ENCODE data around the gene CDH4.
"Not testable (repeated sequence)": the region's sequence is repeated elsewhere in the genome, so short reads cannot be mapped to it uniquely, and the experiment has no call there.

Gene CDH4

GRCh38 chr20:61424628-61425420, 172.8 kb downstream of the CDH4 start:
- Mint-ChIP-seq H3K4me3 (no peak overlapping the region), H3K36me3 (ENCODE audit: low read depth) (no peaks in the 10 kb centered on the region), H3K27me3 (no peaks in the 10 kb centered on the region), H3K4me1 (ENCODE audit: low read depth) (no peaks in the 10 kb centered on the region), H3K27ac (no peak overlapping the region), H3K9me3 (no peaks in the 10 kb centered on the region)
- intact Hi-C loops (cut with micrococcal nuclease): no loop called here

- intact Hi-C loops (cut with micrococcal nuclease): not testable (repeated sequence)
These were observed 173.5 kb downstream of the CDH4 start for GRCh38 chr20:61425541-61425991.

GRCh38 chr20:61426352-61426751, 174.3 kb downstream of the CDH4 start:
- intact Hi-C loops (cut with micrococcal nuclease): no loop called here
- Mint-ChIP-seq H3K4me3 (no peak overlapping the region), H3K27me3 (peaks cover 4% of the 10 kb centered on the region), H3K4me1 (ENCODE audit: low read depth) (no peaks in the 10 kb centered on the region), H3K9me3 (no peaks in the 10 kb centered on the region), H3K27ac (no peak overlapping the region), H3K36me3 (ENCODE audit: low read depth) (no peaks in the 10 kb centered on the region)

More at GRCh38 chr20:61425541-61425991, 173.5 kb downstream of the CDH4 start:
- not testable (repeated sequence) for H3K4me3 Mint-ChIP-seq; H3K27ac Mint-ChIP-seq; H3K9me3 Mint-ChIP-seq; H3K4me1 Mint-ChIP-seq (ENCODE audit: low read depth); H3K36me3 Mint-ChIP-seq (ENCODE audit: low read depth); H3K27me3 Mint-ChIP-seq

- H3K9me3 Mint-ChIP-seq: no peaks in the 10 kb centered on the region
- no peak overlapping the region for H3K4me3 Mint-ChIP-seq
- H3K36me3 Mint-ChIP-seq (ENCODE audit: low read depth): no peaks in the 10 kb centered on the region
- peaks cover 8% of the 10 kb centered on the region for H3K27me3 Mint-ChIP-seq
- H3K4me1 Mint-ChIP-seq (ENCODE audit: low read depth): no peaks in the 10 kb centered on the region
- no peak overlapping the region for H3K27ac Mint-ChIP-seq
- intact Hi-C loops (cut with micrococcal nuclease): no loop called here
These were observed 177.6 kb downstream of the CDH4 start for GRCh38 chr20:61429458-61430227.

- no peaks in the 10 kb centered on the region for H3K9me3 Mint-ChIP-seq
- H3K4me1 Mint-ChIP-seq (ENCODE audit: low read depth): no peaks in the 10 kb centered on the region
- no peaks in the 10 kb centered on the region for H3K36me3 Mint-ChIP-seq (ENCODE audit: low read depth)
- no peak overlapping the region for H3K27ac Mint-ChIP-seq
- intact Hi-C loops (cut with micrococcal nuclease): no loop called here
- peaks cover 8% of the 10 kb centered on the region for H3K27me3 Mint-ChIP-seq
- no peak overlapping the region for H3K4me3 Mint-ChIP-seq
These were observed 178.2 kb downstream of the CDH4 start for GRCh38 chr20:61430228-61430624.

GRCh38 chr20:61433176-61433575, 181.1 kb downstream of the CDH4 start:
- H3K27me3 Mint-ChIP-seq: peaks cover 19% of the 10 kb centered on the region
- no peaks in the 10 kb centered on the region for H3K4me1 Mint-ChIP-seq (ENCODE audit: low read depth)
- no peaks in the 10 kb centered on the region for H3K36me3 Mint-ChIP-seq (ENCODE audit: low read depth)
- H3K27ac Mint-ChIP-seq: no peak overlapping the region
- intact Hi-C loops (cut with micrococcal nuclease): no loop called here
- no peak overlapping the region for H3K4me3 Mint-ChIP-seq
- no peaks in the 10 kb centered on the region for H3K9me3 Mint-ChIP-seq

- intact Hi-C loops (cut with micrococcal nuclease): no loop called here
- H3K27me3 Mint-ChIP-seq: peaks cover 19% of the 10 kb centered on the region
- no peak overlapping the region for H3K27ac Mint-ChIP-seq
- no peaks in the 10 kb centered on the region for H3K36me3 Mint-ChIP-seq (ENCODE audit: low read depth)
- no peaks in the 10 kb centered on the region for H3K4me1 Mint-ChIP-seq (ENCODE audit: low read depth)
- H3K9me3 Mint-ChIP-seq: no peaks in the 10 kb centered on the region
- H3K4me3 Mint-ChIP-seq: no peak overlapping the region
These were observed 181.8 kb downstream of the CDH4 start for GRCh38 chr20:61433816-61434215.

- no peaks in the 10 kb centered on the region for H3K4me1 Mint-ChIP-seq (ENCODE audit: low read depth)
- peaks cover 19% of the 10 kb centered on the region for H3K27me3 Mint-ChIP-seq
- intact Hi-C loops (cut with micrococcal nuclease): no loop called here
- H3K27ac Mint-ChIP-seq: no peak overlapping the region
- H3K9me3 Mint-ChIP-seq: no peaks in the 10 kb centered on the region
- H3K36me3 Mint-ChIP-seq (ENCODE audit: low read depth): no peaks in the 10 kb centered on the region
- H3K4me3 Mint-ChIP-seq: no peak overlapping the region
These were observed 182.3 kb downstream of the CDH4 start for GRCh38 chr20:61434341-61434781.

- Mint-ChIP-seq H3K4me3 (no peak overlapping the region), H3K9me3 (no peaks in the 10 kb centered on the region), H3K4me1 (ENCODE audit: low read depth) (no peaks in the 10 kb centered on the region), H3K27me3 (peaks cover 19% of the 10 kb centered on the region), H3K27ac (no peak overlapping the region), H3K36me3 (ENCODE audit: low read depth) (no peaks in the 10 kb centered on the region)
- intact Hi-C loops (cut with micrococcal nuclease): no loop called here
These were observed 183.2 kb downstream of the CDH4 start for GRCh38 chr20:61435184-61435822.

- intact Hi-C loops (cut with micrococcal nuclease): no loop called here
- Mint-ChIP-seq H3K9me3 (no peaks in the 10 kb centered on the region), H3K27ac (no peak overlapping the region), H3K4me1 (ENCODE audit: low read depth) (no peaks in the 10 kb centered on the region), H3K27me3 (peaks cover 15% of the 10 kb centered on the region), H3K4me3 (no peak overlapping the region), H3K36me3 (ENCODE audit: low read depth) (no peaks in the 10 kb centered on the region)
These were observed 183.8 kb downstream of the CDH4 start for GRCh38 chr20:61435823-61436220.

- Mint-ChIP-seq H3K4me3 (no peak overlapping the region), H3K36me3 (ENCODE audit: low read depth) (no peaks in the 10 kb centered on the region), H3K27me3 (peaks cover 15% of the 10 kb centered on the region), H3K9me3 (no peaks in the 10 kb centered on the region), H3K4me1 (ENCODE audit: low read depth) (no peaks in the 10 kb centered on the region), H3K27ac (no peak overlapping the region)
- intact Hi-C loops (cut with micrococcal nuclease): no loop called here
These were observed 184.2 kb downstream of the CDH4 start for GRCh38 chr20:61436283-61436666.

- Mint-ChIP-seq H3K36me3 (ENCODE audit: low read depth) (no peaks in the 10 kb centered on the region), H3K9me3 (no peaks in the 10 kb centered on the region), H3K27ac (no peak overlapping the region), H3K4me1 (ENCODE audit: low read depth) (no peaks in the 10 kb centered on the region), H3K27me3 (peaks cover 15% of the 10 kb centered on the region), H3K4me3 (no peak overlapping the region)
- intact Hi-C loops (cut with micrococcal nuclease): no loop called here
These were observed 184.7 kb downstream of the CDH4 start for GRCh38 chr20:61436667-61437279.

GRCh38 chr20:61437280-61438206, 185.5 kb downstream of the CDH4 start:
- H3K27ac Mint-ChIP-seq: no peak overlapping the region
- peaks cover 15% of the 10 kb centered on the region for H3K27me3 Mint-ChIP-seq
- intact Hi-C loops (cut with micrococcal nuclease): no loop called here
- H3K36me3 Mint-ChIP-seq (ENCODE audit: low read depth): no peaks in the 10 kb centered on the region
- H3K9me3 Mint-ChIP-seq: no peaks in the 10 kb centered on the region
- no peak overlapping the region for H3K4me3 Mint-ChIP-seq
- no peaks in the 10 kb centered on the region for H3K4me1 Mint-ChIP-seq (ENCODE audit: low read depth)

All from dendritic cell treated with granulocyte-macrophage colony-stimulating factor and Interleukin-4, amounts not matched to agents 40 ng/mL and 50 ng/mL, for 4 days (primary cell).